A549 (cell line): ENCODE data around the gene CD96. TPM values are rescaled to one million over a fixed set of nuclear protein-coding genes. Genes with fewer than 3 reads are reported as not detected.
A peak's percentile ranks its signal among the peaks of the same experiment; 100 is the strongest.

Experiments used
- ATAC-seq, 2 experiments: fragments of 200-7000 bp in 1 of 2; fragments of >200 bp in 1 of 2; cut with Nextera tagmentation in 1 of 2; cut with Tn5 transposase in 1 of 2; 3 replicates each; pipeline versions ENCODE4 v1.8.0 to v1.9.1; 2018 to 2020; ENCODE audit warnings: mild to moderate bottlenecking in 1 of 2, moderate library complexity in 1 of 2
- CTCF ChIA-PET: fragments of 300-600 bp; sonication (Branson Sonifier 250); formaldehyde crosslinking; extraction: SDS; loops from one replicate; lab custom pipeline; 2021; ENCODE audit warnings: antibody characterized with exemption, inconsistent platforms; lab: Yijun Ruan, JAX
- POLR2A ChIA-PET: fragments of 350-600 bp; formaldehyde crosslinking; extraction: SDS; loops from one replicate; lab custom pipeline; 2021; ENCODE audit warnings: antibody characterized with exemption, inconsistent platforms; lab: Yijun Ruan, JAX
- DNase-seq, 2 experiments: peaks; one replicate each; pipeline versions ENCODE4 v3.0.0 to v3.0.0-alpha.2; 2011 to 2016; ENCODE audit warnings: low read depth in 1 of 2, low spot score in 1 of 2
- FAIRE-seq: peaks from 2 replicates; lab custom pipeline; 2011; peaks lifted over from hg19 to GRCh38; lab: Jason Lieb, UNC
- H3K27ac ChIP-seq, 2 experiments: fragments of >200 bp; sonication (Bioruptor Twin); formaldehyde crosslinking; 3 replicates each; pipeline ENCODE4 v1.5.1; 2016 to 2017
- H3K4me1 ChIP-seq: fragments of >200 bp; sonication (Bioruptor Twin); formaldehyde crosslinking; 3 replicates; pipeline ENCODE4 v1.6.1; 2016
- H3K4me2 ChIP-seq: fragments of >200 bp; sonication (Bioruptor Twin); formaldehyde crosslinking; 3 replicates; pipeline ENCODE4 v1.6.1; 2016
- H3K4me3 ChIP-seq: fragments of >200 bp; sonication (Bioruptor Twin); formaldehyde crosslinking; 3 replicates; pipeline ENCODE4 v1.5.1; 2016
- H3K9me3 ChIP-seq: fragments of >200 bp; sonication (Bioruptor Twin); formaldehyde crosslinking; 3 replicates; pipeline ENCODE4 v1.6.1; 2016
- CEBPB ChIP-seq, 2 experiments: fragments of >200 bp in 1 of 2; sonication (Bioruptor Twin) in 1 of 2; formaldehyde crosslinking in 1 of 2; IDR thresholded peaks; 2 replicates each; pipeline ENCODE4 v1.6.1; 2012 to 2016
- CHD2 ChIP-seq: fragments of 150-350 bp; IDR thresholded peaks from 2 replicates; pipeline ENCODE4 v1.6.1; 2014; ENCODE audit warnings: low read length; ENCODE audit not compliant: partially characterized antibody
- CHD4 ChIP-seq: fragments of 200-600 bp; sonication (generic); IDR thresholded peaks from 2 replicates; pipeline ENCODE4 v1.6.1; 2016; ENCODE audit warnings: antibody characterized with exemption, mild to moderate bottlenecking, borderline replicate concordance
- E2F6 ChIP-seq: IDR thresholded peaks from 2 replicates; pipeline ENCODE4 v1.6.1; 2012; ENCODE audit warnings: low read depth, borderline replicate concordance
- EP300 ChIP-seq, 2 experiments: fragments of >200 bp; sonication (Bioruptor Twin); formaldehyde crosslinking; IDR thresholded peaks; 2 replicates in 1 of 2; 3 replicates in 1 of 2; pipeline ENCODE4 v1.6.1; 2016 to 2017
- ESRRA ChIP-seq: fragments of 150-350 bp; IDR thresholded peaks from 2 replicates; pipeline ENCODE4 v1.6.1; 2014; ENCODE audit warnings: mild to moderate bottlenecking, low read length, borderline replicate concordance
- FOSL2 ChIP-seq, 2 experiments: fragments of 450-650 bp in 1 of 2; fragments of >200 bp in 1 of 2; sonication (Bioruptor Twin) in 1 of 2; formaldehyde crosslinking; IDR thresholded peaks; 2 replicates each; pipeline versions ENCODE4 v1.5.0 to v1.6.1; 2016 to 2020; ENCODE audit warnings: mild to moderate bottlenecking in 1 of 2, moderate library complexity in 1 of 2
- GATA3 ChIP-seq: IDR thresholded peaks from 2 replicates; pipeline ENCODE4 v1.6.1; 2012; ENCODE audit warnings: borderline replicate concordance
- HDAC2 ChIP-seq: fragments of 200-600 bp; sonication (generic); IDR thresholded peaks from 2 replicates; pipeline ENCODE4 v1.6.1; 2016
- HEYL ChIP-seq: fragments of 250-450 bp; sonication (Bioruptor Pico); IDR thresholded peaks from 2 replicates; pipeline ENCODE4 v1.8.0; 2021; ENCODE audit warnings: mild to moderate bottlenecking, moderate library complexity
- JUN ChIP-seq, 2 experiments: fragments of >200 bp; sonication (Bioruptor Twin); formaldehyde crosslinking; IDR thresholded peaks; 2 replicates in 1 of 2; 3 replicates in 1 of 2; pipeline ENCODE4 v1.6.1; 2016 to 2017
- JUNB ChIP-seq: fragments of >200 bp; sonication (Bioruptor Twin); formaldehyde crosslinking; IDR thresholded peaks from 2 replicates; pipeline ENCODE4 v1.6.1; 2016
- KDM1A ChIP-seq: fragments of 200-600 bp; sonication (generic); IDR thresholded peaks from 2 replicates; pipeline ENCODE4 v1.6.1; 2016; ENCODE audit warnings: low read depth, mild to moderate bottlenecking
- MAFK ChIP-seq: fragments of 450-650 bp; IDR thresholded peaks from 2 replicates; pipeline ENCODE4 v1.6.1; 2014; ENCODE audit not compliant: partially characterized antibody
- NFE2L2 ChIP-seq: fragments of 150-350 bp; conservative IDR thresholded peaks from 2 replicates; pipeline ENCODE4 v1.6.1; 2014; ENCODE audit warnings: low read length
- NR3C1 ChIP-seq: fragments of >200 bp; sonication (Bioruptor Twin); formaldehyde crosslinking; IDR thresholded peaks from 3 replicates; pipeline ENCODE4 v1.6.1; 2017
- RAD21 ChIP-seq, 2 experiments: fragments of >200 bp in 1 of 2; sonication (Bioruptor Twin) in 1 of 2; formaldehyde crosslinking in 1 of 2; IDR thresholded peaks in 1 of 2; conservative IDR thresholded peaks in 1 of 2; 2 replicates in 1 of 2; 3 replicates in 1 of 2; pipeline ENCODE4 v1.6.1; 2012 to 2018; ENCODE audit warnings: inconsistent platforms in 1 of 2
- RCOR1 ChIP-seq: fragments of 150-350 bp; IDR thresholded peaks from 2 replicates; pipeline ENCODE4 v1.6.1; 2014; ENCODE audit warnings: antibody characterized with exemption, low read length, low read depth
- RFX5 ChIP-seq: fragments of 450-650 bp; IDR thresholded peaks from 2 replicates; pipeline ENCODE4 v1.7.1; 2014; ENCODE audit warnings: antibody characterized with exemption, mild to moderate bottlenecking, moderate library complexity
- USF2 ChIP-seq: fragments of 450-650 bp; IDR thresholded peaks from 2 replicates; pipeline ENCODE4 v1.6.1; 2014; ENCODE audit warnings: antibody characterized with exemption
- ZC3H11A ChIP-seq: fragments of 450-650 bp; IDR thresholded peaks from 2 replicates; pipeline ENCODE4 v1.6.1; 2014; ENCODE audit warnings: antibody characterized with exemption, mild to moderate bottlenecking
- ZFP36 ChIP-seq: fragments of 450-650 bp; IDR thresholded peaks from 2 replicates; pipeline ENCODE4 v1.6.1; 2014; ENCODE audit warnings: borderline replicate concordance; ENCODE audit not compliant: partially characterized antibody
- ZSCAN20 ChIP-seq: fragments of 250-450 bp; sonication (Bioruptor Pico); IDR thresholded peaks from 2 replicates; pipeline ENCODE4 v1.8.0; 2022; ENCODE audit warnings: mild to moderate bottlenecking, moderate library complexity
- whole genome bisulfite sequencing: methylation state at CpG from one replicate; pipeline ENCODE4 v1.1.6; 2017; ENCODE audit errors: missing lambda C conversion rate; 5-methylcytosine and 5-hydroxymethylcytosine counted together
- polyA plus RNA-seq, 4 experiments: library from polyadenylated mRNA; depleted of rRNA in 3 of 4; stranded (reverse); fragments of >200 nt; fragmentation: RNase III in 1 of 4; extraction: RNeasy Plus Mini Kit Qiagen cat#74134 plus additional on column Dnase treatment in 1 of 4; gene quantifications; 2 replicates in 3 of 4; 3 replicates in 1 of 4; pipeline ENCODE4 v1.2.3, GENCODE V29; 2011 to 2017

CD96 gene
- polyA plus RNA-seq, 2 of the 4 experiments (the other 2 are of a cell fraction) = not detected

GRCh38 chr3:111676211-111677006 is 134.4 kb downstream of the CD96 start:
- peak overlapping the region; percentile 79 for H3K4me3 ChIP-seq
- peaks cover 27% of the 10 kb centered on the region for H3K4me1 ChIP-seq
- peak overlapping the region; percentile 80 for H3K4me2 ChIP-seq
- peak overlapping the region; percentile 81 to 91 for H3K27ac ChIP-seq
- H3K9me3 ChIP-seq = no peaks in the 10 kb centered on the region
- ATAC-seq (peak; percentile 60 to 72), DNase-seq (peak; percentile 22 to 86), FAIRE-seq (no peak)
- ChIA-PET POLR2A (interaction anchor here (1.1 to 1.4 kb wide), 3 partner anchors 14 to 302 kb away, joined by 3 to 5 read pairs (median 3); no protein-coding TSS in a partner anchor), CTCF (interaction anchor here (1.0 to 1.2 kb wide), 2 partner anchors 10 to 99 kb away, joined by 3 to 9 read pairs; no protein-coding TSS in a partner anchor)
- WGBS = under 1% methylated on average over 8 of the region's 8 CpGs
- TF ChIP-seq HEYL (CRISPR knock-in tag) (no peak), KDM1A (no peak), RFX5 (no peak), JUNB (peak; percentile 39; the same call in 1 of the 2 replicates), ESRRA (no peak), CHD2 (no peak), NFE2L2 (peak; percentile 44; the same call in 1 of the 2 replicates), RAD21 (conservative IDR thresholded peaks at IDR 0.05 in 1 of 2, IDR thresholded peaks at IDR 0.05 in 1 of 2) (no peak), E2F6 (no peak), NR3C1 (no peak), FOSL2 (IDR thresholded peaks at IDR 0.05) (0 out of 2 replicates have a peak, but pooled peaks have one; percentile 14), FOSL2 (CRISPR knock-in tag; IDR thresholded peaks at IDR 0.05) (peak; percentile 50), EP300 (IDR thresholded peaks at IDR 0.05) (peak in 1 of 2 experiments; percentile 27; a peak in 1 of 5 replicates), MAFK (peak; percentile 78), ZFP36 (no peak), HDAC2 (no peak), USF2 (peak; percentile 53; the same call in 1 of the 2 replicates), JUN (IDR thresholded peaks at IDR 0.05) (peak in 1 of 2 experiments; percentile 32; a peak in 1 of 5 replicates), ZSCAN20 (CRISPR knock-in tag) (no peak), GATA3 (peak; percentile 68; the same call in 1 of the 2 replicates), CHD4 (no peak)

- POLR2A ChIA-PET = interaction anchor here (1.1 to 1.4 kb wide), 3 partner anchors 14 to 301 kb away, joined by 3 to 5 read pairs (median 3); no protein-coding TSS in a partner anchor
- DNase-seq (no peak), FAIRE-seq (no peak), ATAC-seq (no peak)
- peaks cover 33% of the 10 kb centered on the region for H3K4me1 ChIP-seq
- H3K9me3 ChIP-seq = no peaks in the 10 kb centered on the region
- H3K27ac ChIP-seq = peak overlapping the region; percentile 81 to 91
- H3K4me3 ChIP-seq = peak overlapping the region; percentile 79; the same call in 2 of the 3 replicates
- TF ChIP-seq HEYL (CRISPR knock-in tag) (no peak), CHD2 (no peak), NR3C1 (no peak), RCOR1 (no peak), ZC3H11A (no peak), CEBPB (IDR thresholded peaks at IDR 0.05) (no peak), HDAC2 (no peak), E2F6 (no peak)
- TF ChIP-seq, all 56 proteins: peak for 0
- CTCF ChIA-PET = interaction anchor here (1.0 to 1.2 kb wide), 2 partner anchors 10 to 99 kb away, joined by 3 to 9 read pairs; no protein-coding TSS in a partner anchor
- WGBS = 14% methylated on average over 4 of the region's 4 CpGs
- peak overlapping the region; percentile 80 for H3K4me2 ChIP-seq
These were observed 135.0 kb downstream of the CD96 start for GRCh38 chr3:111677007-111677392.
